Upper lobe of left lung (tissue), 6 donors: ENCODE results near the gene PATE1. TPM values are rescaled to one million over a fixed set of nuclear protein-coding genes. Genes with fewer than 3 reads are reported as not detected.

ENCODE experiments used
- ATAC-seq, 2 donors: fragments of 200-7000 bp; cut with Tn5 transposase; one replicate each; pipeline ENCODE4 v1.9.1; 2022; ENCODE audit warnings: mild to moderate bottlenecking in 2 of 2, moderate library complexity in 2 of 2; ENCODE audit not compliant: low FRiP score in 2 of 2
- DNase-seq, 2 donors: peaks; one replicate each; pipeline ENCODE4 v3.0.0-alpha.2; 2019 to 2020
- H3K27ac ChIP-seq, 4 donors: fragments of 200-600 bp; sonication (generic); one replicate each; pipeline ENCODE4 v1.5.1; 2016 to 2019
- H3K27me3 ChIP-seq, 4 donors: fragments of 200-600 bp; sonication (generic); one replicate each; pipeline ENCODE4 v1.5.1; 2017 to 2019
- H3K36me3 ChIP-seq, 4 donors: fragments of 200-600 bp; sonication (generic); one replicate each; pipeline ENCODE4 v1.5.1; 2016 to 2019
- H3K4me1 ChIP-seq, 4 donors: fragments of 200-600 bp; sonication (generic); one replicate each; pipeline ENCODE4 v1.5.1; 2018 to 2019
- H3K4me3 ChIP-seq, 4 donors: fragments of 200-600 bp; sonication (generic); one replicate each; pipeline ENCODE4 v1.5.1; 2017 to 2019; ENCODE audit warnings: mild to moderate bottlenecking in 2 of 4, moderate library complexity in 1 of 4
- H3K9me3 ChIP-seq, 4 donors: fragments of 200-600 bp; sonication (generic); one replicate each; pipeline ENCODE4 v1.5.1; 2018 to 2019
- CTCF ChIP-seq, 6 experiments: fragments of 450-650 bp in 4 of 6; fragments of 200-600 bp in 2 of 6; sonication (generic) in 2 of 6; IDR thresholded peaks; one replicate each; pipeline ENCODE4 v1.5.1; 2016 to 2019; ENCODE audit warnings: antibody characterized with exemption in 6 of 6
- EP300 ChIP-seq, 4 donors: sonication (generic); formaldehyde crosslinking; IDR thresholded peaks; one replicate each; pipeline ENCODE4 v1.5.1; 2017; ENCODE audit warnings: antibody characterized with exemption in 4 of 4, control low read depth in 2 of 4
- POLR2A ChIP-seq, 4 donors: fragments of 450-650 bp; IDR thresholded peaks; one replicate each; pipeline ENCODE4 v1.5.1; 2016 to 2017; ENCODE audit warnings: antibody characterized with exemption in 4 of 4, mild to moderate bottlenecking in 2 of 4
- POLR2AphosphoS5 ChIP-seq, 2 donors: sonication (generic); formaldehyde crosslinking; IDR thresholded peaks; one replicate each; pipeline ENCODE4 v1.5.1; 2017; ENCODE audit warnings: antibody characterized with exemption in 2 of 2
- WGBS, 2 donors: methylation state at CpG; one replicate each; pipeline ENCODE4 v1.1.5; 2017 to 2018; 5-methylcytosine and 5-hydroxymethylcytosine counted together
- total RNA-seq, 6 donors: library from RNA; depleted of rRNA in 4 of 6; stranded (reverse); fragments of >200 nt in 4 of 6; gene quantifications; one replicate each; pipeline versions ENCODE4 v1.1.0 to v1.2.1, GENCODE V29; 2016 to 2021
- donor health status: DM: no; HTN: no; CAD: no; lungs with moderate emphysema.
- donor health status: DM: no; HTN: yes; CAD: no; lungs with severe emphysema.

PATE1 gene
- total RNA-seq, 6 donors from 2014 or later: not detected

GRCh38 chr11:125756050-125756449, 10.0 kb downstream of the PATE1 start:
- H3K4me3 ChIP-seq: no peak overlapping the region
- no peak for TF ChIP-seq POLR2A (IDR thresholded peaks at IDR 0.05)
- no peak for TF ChIP-seq EP300 (IDR thresholded peaks at IDR 0.05)
- no peak for TF ChIP-seq POLR2AphosphoS5 (IDR thresholded peaks at IDR 0.05)
- no peak for TF ChIP-seq CTCF (IDR thresholded peaks at IDR 0.05)
- no peaks in the 10 kb centered on the region for H3K27me3 ChIP-seq
- WGBS, 2 donors: 55 to 63% methylated on average over 4 to 6 of the region's 7 CpGs
- ATAC-seq (peak in 1 of 2 donors; percentile 70), DNase-seq (peak in 1 of 2 donors; percentile 74)
- no peak overlapping the region for H3K27ac ChIP-seq
- no peaks in the 10 kb centered on the region for H3K4me1 ChIP-seq
- H3K9me3 ChIP-seq: no peaks in the 10 kb centered on the region
- no peaks in the 10 kb centered on the region for H3K36me3 ChIP-seq

- H3K4me1 ChIP-seq: peaks cover 0 to 4% (median 0%) of the 10 kb centered on the region in 4 donors
- no peaks in the 10 kb centered on the region for H3K9me3 ChIP-seq
- WGBS, 2 donors: 80 to 84% methylated on average over 1 of the region's 1 CpG
- no peaks in the 10 kb centered on the region for H3K36me3 ChIP-seq
- DNase-seq (no peak), ATAC-seq (no peak)
- TF ChIP-seq EP300 (IDR thresholded peaks at IDR 0.05): no peak
- TF ChIP-seq CTCF (IDR thresholded peaks at IDR 0.05): no peak
- TF ChIP-seq POLR2A (IDR thresholded peaks at IDR 0.05): no peak
- TF ChIP-seq POLR2AphosphoS5 (IDR thresholded peaks at IDR 0.05): no peak
- no peaks in the 10 kb centered on the region for H3K27me3 ChIP-seq
- H3K4me3 ChIP-seq: no peak overlapping the region
- H3K27ac ChIP-seq: no peak overlapping the region
These were observed 16.4 kb downstream of the PATE1 start for GRCh38 chr11:125762445-125762844.

GRCh38 chr11:125763483-125763882, 17.4 kb downstream of the PATE1 start:
- no peak overlapping the region for H3K4me3 ChIP-seq
- peaks cover 0 to 9% (median 3%) of the 10 kb centered on the region in 4 donors for H3K4me1 ChIP-seq
- TF ChIP-seq POLR2AphosphoS5 (IDR thresholded peaks at IDR 0.05) (no peak), POLR2A (IDR thresholded peaks at IDR 0.05) (no peak)
- 89 to 96% methylated on average over 2 of the region's 2 CpGs for WGBS, 2 donors
- H3K9me3 ChIP-seq: no peaks in the 10 kb centered on the region
- no peaks in the 10 kb centered on the region for H3K27me3 ChIP-seq
- DNase-seq (no peak), ATAC-seq (no peak)
- no peaks in the 10 kb centered on the region for H3K36me3 ChIP-seq
- H3K27ac ChIP-seq: no peak overlapping the region

GRCh38 chr11:125766251-125766650, 20.2 kb downstream of the PATE1 start:
- WGBS, 2 donors: 40 to 44% methylated on average over 1 of the region's 1 CpG
- Histone ChIP-seq H3K9me3 (no peaks in the 10 kb centered on the region), H3K27me3 (no peaks in the 10 kb centered on the region), H3K4me3 (no peak overlapping the region), H3K4me1 (peaks cover 0 to 9% (median 4%) of the 10 kb centered on the region in 4 donors), H3K36me3 (no peaks in the 10 kb centered on the region), H3K27ac (no peak overlapping the region)
- TF ChIP-seq EP300 (IDR thresholded peaks at IDR 0.05) (peak in 1 of 4 donors; percentile 47), CTCF (IDR thresholded peaks at IDR 0.05) (no peak)
- ATAC-seq (no peak), DNase-seq (no peak)

GRCh38 chr11:125768336-125769046, 22.4 kb downstream of the PATE1 start:
- H3K27ac ChIP-seq: peak overlapping the region in 1 of 4 donors; percentile 15
- TF ChIP-seq EP300 (IDR thresholded peaks at IDR 0.05) (no peak), POLR2AphosphoS5 (IDR thresholded peaks at IDR 0.05) (no peak), CTCF (IDR thresholded peaks at IDR 0.05) (no peak), POLR2A (IDR thresholded peaks at IDR 0.05) (no peak)
- peaks cover 0 to 9% (median 4%) of the 10 kb centered on the region in 4 donors for H3K4me1 ChIP-seq
- no peaks in the 10 kb centered on the region for H3K27me3 ChIP-seq
- no peaks in the 10 kb centered on the region for H3K36me3 ChIP-seq
- H3K9me3 ChIP-seq: no peaks in the 10 kb centered on the region
- DNase-seq (peak; percentile 50 to 52), ATAC-seq (no peak)
- no peak overlapping the region for H3K4me3 ChIP-seq
- 21 to 41% methylated on average over 10 of the region's 10 CpGs for WGBS, 2 donors
